ENCODE results near the gene NGF. TPM values are rescaled to one million over a fixed set of nuclear protein-coding genes. Genes with fewer than 3 reads are reported as not detected.

Gene NGF
- total and polyA plus RNA-seq, 8 donors, result 0.31 to 3.1 (median 1.8) TPM; not detected in 3

DNA sequence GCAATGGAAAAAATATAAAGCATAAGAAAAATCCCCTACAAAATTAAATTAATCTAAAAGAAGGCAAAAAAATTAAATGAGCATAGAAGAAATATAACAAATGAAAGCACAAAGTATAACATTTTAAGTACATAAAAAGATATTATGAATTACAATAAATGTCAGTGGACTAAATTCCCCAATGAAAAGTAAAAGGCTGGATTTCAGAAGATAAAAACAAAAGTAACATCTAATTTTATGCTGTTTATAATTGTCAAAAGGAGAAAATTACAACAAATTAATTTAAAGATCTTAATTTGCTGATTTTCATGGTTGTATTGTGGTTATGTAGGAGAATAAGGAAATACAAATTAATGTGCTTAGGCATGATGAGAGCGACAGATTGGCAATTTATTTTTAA lies 92.8 kb downstream of the NGF start:
- Histone ChIP-seq H3K9me3 (peaks cover 0 to 13% (median 0%) of the 10 kb centered on the region in 4 donors), H3K27ac (no peak overlapping the region), H3K4me3 (no peak overlapping the region), H3K4me1 (no peaks in the 10 kb centered on the region), H3K36me3 (no peaks in the 10 kb centered on the region), H3K27me3 (no peaks in the 10 kb centered on the region)
- intact Hi-C loops (cut with DNase I; ENCODE audit: low total_unique reads), result no loop called here
- WGBS, 5 donors, result 91 to 98% (median 96%) methylated on average over 1 of the region's 1 CpG
- DNase-seq, result no peak
- TF ChIP-seq POLR2A (IDR thresholded peaks at IDR 0.05), result no peak

DNA sequence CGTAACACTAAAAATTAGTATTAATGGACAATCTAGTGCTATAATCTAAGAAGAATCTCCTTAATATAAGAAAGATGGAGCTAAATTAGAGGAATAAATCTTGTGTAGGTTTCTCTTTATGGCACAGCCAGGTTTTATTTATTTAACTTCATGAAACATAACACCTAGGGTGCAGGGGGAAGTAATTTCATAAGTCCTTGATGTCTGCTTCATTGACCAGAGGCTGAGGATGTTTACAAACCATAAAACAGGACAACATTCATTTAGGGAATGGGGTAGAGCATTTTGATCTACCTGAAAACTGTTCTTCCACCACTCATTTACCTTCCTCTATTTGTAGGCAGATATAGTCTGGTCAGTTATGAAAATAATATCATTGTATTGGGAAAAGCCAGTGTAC lies 95.5 kb downstream of the NGF start:
- WGBS, 5 donors, result 76 to 98% (median 97%) methylated on average over 1 of the region's 1 CpG
- TF ChIP-seq, protein P1, sequence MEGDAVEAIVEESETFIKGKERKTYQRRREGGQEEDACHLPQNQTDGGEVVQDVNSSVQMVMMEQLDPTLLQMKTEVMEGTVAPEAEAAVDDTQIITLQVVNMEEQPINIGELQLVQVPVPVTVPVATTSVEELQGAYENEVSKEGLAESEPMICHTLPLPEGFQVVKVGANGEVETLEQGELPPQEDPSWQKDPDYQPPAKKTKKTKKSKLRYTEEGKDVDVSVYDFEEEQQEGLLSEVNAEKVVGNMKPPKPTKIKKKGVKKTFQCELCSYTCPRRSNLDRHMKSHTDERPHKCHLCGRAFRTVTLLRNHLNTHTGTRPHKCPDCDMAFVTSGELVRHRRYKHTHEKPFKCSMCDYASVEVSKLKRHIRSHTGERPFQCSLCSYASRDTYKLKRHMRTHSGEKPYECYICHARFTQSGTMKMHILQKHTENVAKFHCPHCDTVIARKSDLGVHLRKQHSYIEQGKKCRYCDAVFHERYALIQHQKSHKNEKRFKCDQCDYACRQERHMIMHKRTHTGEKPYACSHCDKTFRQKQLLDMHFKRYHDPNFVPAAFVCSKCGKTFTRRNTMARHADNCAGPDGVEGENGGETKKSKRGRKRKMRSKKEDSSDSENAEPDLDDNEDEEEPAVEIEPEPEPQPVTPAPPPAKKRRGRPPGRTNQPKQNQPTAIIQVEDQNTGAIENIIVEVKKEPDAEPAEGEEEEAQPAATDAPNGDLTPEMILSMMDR (IDR thresholded peaks at IDR 0.05), result no peak
- no peak for TF ChIP-seq POLR2A (IDR thresholded peaks at IDR 0.05)
- no peak for TF ChIP-seq EP300 (IDR thresholded peaks at IDR 0.05)
- Histone ChIP-seq H3K4me1 (peaks cover 0 to 13% (median 8%) of the 10 kb centered on the region in 4 donors), H3K4me3 (no peak overlapping the region), H3K9me3 (peaks cover 0 to 5% (median 0%) of the 10 kb centered on the region in 4 donors), H3K36me3 (no peaks in the 10 kb centered on the region), H3K27me3 (no peaks in the 10 kb centered on the region), H3K27ac (no peak overlapping the region)
- no peak for DNase-seq
- intact Hi-C loops (cut with DNase I; ENCODE audit: low total_unique reads), result no loop called here

DNA sequence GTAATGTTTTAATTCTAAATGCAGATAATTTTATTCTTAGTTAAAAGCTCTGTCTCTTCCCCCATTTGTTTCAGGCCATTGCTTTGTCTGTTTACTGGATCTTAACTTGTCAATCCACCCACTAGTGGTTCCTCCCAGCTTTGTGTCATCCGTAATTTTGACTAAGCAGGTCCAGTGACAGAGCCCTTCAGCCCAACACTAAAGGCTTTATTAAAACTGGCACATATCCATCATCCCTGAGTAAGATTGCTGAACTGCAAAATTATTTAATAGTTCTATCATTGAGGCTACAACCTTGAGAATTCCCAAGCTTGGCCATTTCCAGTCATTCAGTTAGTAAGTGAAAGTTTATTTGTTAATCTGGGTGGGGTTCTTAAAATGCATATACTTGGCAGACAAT lies 96.7 kb downstream of the NGF start:
- TF ChIP-seq POLR2AphosphoS5 (IDR thresholded peaks at IDR 0.05) (no peak), EP300 (IDR thresholded peaks at IDR 0.05) (no peak), POLR2A (IDR thresholded peaks at IDR 0.05) (no peak)
- TF ChIP-seq, protein P1 (IDR thresholded peaks at IDR 0.05), result no peak
- WGBS, 5 donors, result 81 to 98% (median 91%) methylated on average over 1 of the region's 1 CpG

DNA sequence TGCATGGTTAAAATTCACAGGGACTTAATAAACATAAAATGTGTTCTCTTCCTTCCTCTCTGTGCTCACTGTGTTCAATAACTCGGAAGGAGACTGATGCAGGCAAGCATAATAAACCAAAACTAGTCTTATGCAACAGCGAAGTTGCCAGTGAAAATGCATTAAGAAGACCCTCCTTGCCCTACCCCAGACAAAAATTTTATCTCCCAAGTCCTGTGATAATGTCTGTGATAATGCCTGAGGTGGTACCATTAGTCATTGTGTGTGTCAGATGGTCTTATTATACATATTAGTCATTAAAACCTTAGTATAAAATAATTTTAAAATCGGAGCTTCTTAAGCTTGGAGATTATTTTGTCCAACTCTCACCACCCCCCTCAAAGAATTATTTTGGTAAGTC lies 97.8 kb downstream of the NGF start:
- intact Hi-C loops (cut with DNase I; ENCODE audit: low total_unique reads), result no loop called here
- Histone ChIP-seq H3K9me3 (peaks cover 0 to 2% (median 0%) of the 10 kb centered on the region in 4 donors), H3K4me1 (peaks cover 0 to 13% (median 8%) of the 10 kb centered on the region in 4 donors), H3K36me3 (no peaks in the 10 kb centered on the region), H3K4me3 (no peak overlapping the region), H3K27ac (no peak overlapping the region), H3K27me3 (no peaks in the 10 kb centered on the region)
- 66 to 87% (median 79%) methylated on average over 3 of the region's 3 CpGs for WGBS, 5 donors
- TF ChIP-seq EP300 (IDR thresholded peaks at IDR 0.05) (no peak), POLR2A (IDR thresholded peaks at IDR 0.05) (no peak)
- TF ChIP-seq, protein P1 (IDR thresholded peaks at IDR 0.05), result no peak
- no peak for DNase-seq

More for the DNA sequence above, 96.7 kb downstream of the NGF start:
- Histone ChIP-seq H3K4me1 (peaks cover 0 to 13% (median 8%) of the 10 kb centered on the region in 4 donors), H3K36me3 (no peaks in the 10 kb centered on the region), H3K27me3 (no peaks in the 10 kb centered on the region), H3K4me3 (no peak overlapping the region), H3K9me3 (peaks cover 0 to 5% (median 0%) of the 10 kb centered on the region in 4 donors), H3K27ac (no peak overlapping the region)
- intact Hi-C loops (cut with DNase I; ENCODE audit: low total_unique reads), result no loop called here
- DNase-seq, result no peak

DNA sequence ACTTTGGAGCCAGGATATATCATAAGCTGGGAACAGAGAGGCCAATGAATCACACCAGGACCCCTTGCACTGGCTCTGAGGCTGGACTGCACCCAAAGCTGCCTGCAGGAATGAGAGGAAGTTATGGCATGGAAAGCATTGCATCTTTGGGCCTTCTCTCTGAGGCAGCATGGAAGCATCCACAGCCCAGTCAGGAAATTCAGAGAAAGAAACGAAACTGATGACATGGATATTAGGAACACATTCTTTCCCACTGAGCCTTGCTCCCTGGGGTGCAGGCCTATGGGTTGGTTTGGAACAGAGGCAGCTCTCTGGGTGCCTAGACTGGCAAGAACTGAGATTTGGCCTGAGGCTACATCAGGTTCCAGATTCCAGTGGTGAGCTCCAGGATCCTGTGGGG lies 98.6 kb downstream of the NGF start:
- Histone ChIP-seq H3K4me1 (peaks cover 0 to 13% (median 8%) of the 10 kb centered on the region in 4 donors), H3K27me3 (no peaks in the 10 kb centered on the region), H3K9me3 (no peaks in the 10 kb centered on the region), H3K27ac (peak overlapping the region in 1 of 5 donors; percentile 3), H3K36me3 (no peaks in the 10 kb centered on the region), H3K4me3 (no peak overlapping the region)
- no peak for DNase-seq
- 71 to 88% (median 79%) methylated on average over 1 of the region's 1 CpG for WGBS, 5 donors
- intact Hi-C loops (cut with DNase I; ENCODE audit: low total_unique reads), result no loop called here
- TF ChIP-seq EP300 (IDR thresholded peaks at IDR 0.05) (no peak), POLR2AphosphoS5 (IDR thresholded peaks at IDR 0.05) (no peak), POLR2A (IDR thresholded peaks at IDR 0.05) (no peak)
- TF ChIP-seq, protein P1 (IDR thresholded peaks at IDR 0.05), result no peak

Measured in stomach (tissue), 9 donors.